BE2C (cell line): ENCODE data around the gene ANKS6.

Experiments used
- DNase-seq: peaks from one replicate; pipeline ENCODE4 v3.0.0-alpha.2; 2020
- H3K27me3 ChIP-seq: fragments of 250-450 bp; sonication (Bioruptor Pico); 2 replicates; pipeline ENCODE4 v1.5.1; 2020; ENCODE audit warnings: mild to moderate bottlenecking
- H3K36me3 ChIP-seq: fragments of 250-450 bp; sonication (Bioruptor Pico); 2 replicates; pipeline ENCODE4 v1.5.1; 2020; ENCODE audit warnings: mild to moderate bottlenecking
- H3K4me1 ChIP-seq: fragments of 250-450 bp; sonication (Bioruptor Pico); 2 replicates; pipeline ENCODE4 v1.5.1; 2020
- H3K4me3 ChIP-seq: 2 replicates; pipeline ENCODE4 v1.5.1; 2011; ENCODE audit warnings: low read depth, low read length
- H3K9me3 ChIP-seq: fragments of 250-450 bp; sonication (Bioruptor Pico); 2 replicates; pipeline ENCODE4 v1.5.1; 2020
- CTCF ChIP-seq: IDR thresholded peaks from 2 replicates; pipeline ENCODE4 v1.5.1; 2012; ENCODE audit warnings: mild to moderate bottlenecking, low read depth, low read length

The ANKS6 gene

GRCh38 chr9:98774746-98775145, 21.6 kb downstream of the ANKS6 start:
- Histone ChIP-seq H3K27me3 (no peaks in the 10 kb centered on the region), H3K9me3 (no peaks in the 10 kb centered on the region), H3K4me1 (no peaks in the 10 kb centered on the region), H3K36me3 (peaks cover 2% of the 10 kb centered on the region; the same call in 1 of the 2 replicates), H3K4me3 (no peak overlapping the region)
- DNase-seq = no peak
- TF ChIP-seq CTCF = peak; percentile 55

GRCh38 chr9:98773721-98774120, 22.6 kb downstream of the ANKS6 start:
- Histone ChIP-seq H3K27me3 (no peaks in the 10 kb centered on the region), H3K4me3 (no peak overlapping the region), H3K9me3 (no peaks in the 10 kb centered on the region), H3K36me3 (peaks cover 2% of the 10 kb centered on the region; the same call in 1 of the 2 replicates), H3K4me1 (no peaks in the 10 kb centered on the region)
- DNase-seq = no peak
- peak; percentile 36 for TF ChIP-seq CTCF

- Histone ChIP-seq H3K9me3 (no peaks in the 10 kb centered on the region), H3K4me3 (no peak overlapping the region), H3K36me3 (peaks cover 2% of the 10 kb centered on the region; the same call in 1 of the 2 replicates), H3K4me1 (no peaks in the 10 kb centered on the region), H3K27me3 (no peaks in the 10 kb centered on the region)
- no peak for TF ChIP-seq CTCF
- DNase-seq = no peak
These were observed 23.8 kb downstream of the ANKS6 start for GRCh38 chr9:98772364-98773155.

GRCh38 chr9:98771209-98771874, 25.0 kb downstream of the ANKS6 start:
- H3K27me3 ChIP-seq = no peaks in the 10 kb centered on the region
- DNase-seq = no peak
- no peak overlapping the region for H3K4me3 ChIP-seq
- no peaks in the 10 kb centered on the region for H3K4me1 ChIP-seq
- no peak for TF ChIP-seq CTCF
- H3K36me3 ChIP-seq = peaks cover 2% of the 10 kb centered on the region; the same call in 1 of the 2 replicates
- no peaks in the 10 kb centered on the region for H3K9me3 ChIP-seq

- Histone ChIP-seq H3K27me3 (no peaks in the 10 kb centered on the region), H3K4me1 (no peaks in the 10 kb centered on the region), H3K4me3 (no peak overlapping the region), H3K9me3 (no peaks in the 10 kb centered on the region), H3K36me3 (peaks cover 2% of the 10 kb centered on the region; the same call in 1 of the 2 replicates)
- TF ChIP-seq CTCF = no peak
- DNase-seq = no peak
These were observed 25.6 kb downstream of the ANKS6 start for GRCh38 chr9:98770717-98771116.

GRCh38 chr9:98768344-98768743, 28.0 kb downstream of the ANKS6 start:
- no peaks in the 10 kb centered on the region for H3K9me3 ChIP-seq
- TF ChIP-seq CTCF = no peak
- DNase-seq = no peak
- H3K4me3 ChIP-seq = no peak overlapping the region
- no peaks in the 10 kb centered on the region for H3K27me3 ChIP-seq
- H3K4me1 ChIP-seq = no peaks in the 10 kb centered on the region
- peaks cover 2% of the 10 kb centered on the region; the same call in 1 of the 2 replicates for H3K36me3 ChIP-seq
